SK-N-MC (cell line): ENCODE data around the gene AFF4.

Experiments
- EZH2 ChIP-seq: fragments of 200-600 bp; sonication (generic); IDR thresholded peaks from one replicate; pipeline ENCODE4 v1.6.1; 2017; ENCODE audit warnings: antibody characterized with exemption
- FOXP2 ChIP-seq: optimal IDR thresholded peaks from 2 replicates; pipeline ENCODE3; 2011; ENCODE audit warnings: mild to moderate bottlenecking, moderate library complexity; ENCODE audit not compliant: insufficient read depth; ENCODE audit errors: extremely low read length, control extremely low read depth

DNA sequence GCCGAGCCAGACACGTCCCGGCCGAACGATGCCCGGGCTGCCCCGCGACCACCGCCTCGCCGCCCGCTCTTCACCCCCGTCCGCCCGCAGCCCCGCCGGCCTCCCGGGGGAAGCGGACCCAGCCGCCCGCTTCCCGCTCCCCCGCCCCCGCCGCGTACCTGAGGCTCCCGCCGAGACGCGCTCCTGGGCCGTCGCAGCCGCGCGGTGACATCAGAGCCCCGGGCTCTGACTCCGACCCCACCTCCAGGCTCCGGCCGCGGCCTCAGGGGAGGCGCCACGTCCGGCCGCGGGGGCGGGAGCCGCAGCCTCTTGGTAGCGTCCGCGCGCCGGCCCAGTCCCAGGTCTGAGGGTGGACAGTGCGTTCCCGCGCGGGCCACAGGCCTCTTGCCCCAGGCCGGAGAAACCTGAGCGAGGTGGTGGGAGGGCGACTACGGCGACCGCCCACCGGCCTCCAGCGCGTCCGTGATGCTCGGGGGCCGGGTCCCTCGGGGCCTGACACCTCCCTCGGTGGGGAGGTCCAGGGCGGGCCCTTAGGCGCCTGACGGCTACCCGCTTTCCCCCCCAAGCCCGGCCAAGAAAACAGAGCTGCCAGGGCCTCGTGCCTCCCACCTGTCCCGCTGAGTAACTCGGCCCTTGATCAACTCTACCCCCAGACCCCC is 132.9 kb downstream of the AFF4 start, which contains the start of gene SHROOM1:
- TF ChIP-seq EZH2 (no peak), FOXP2 (no peak)
